22Rv1 (cell line): Measurements from ENCODE around the gene RNU1-2.
"Not testable (repeated sequence)": the region's sequence is repeated elsewhere in the genome, so short reads cannot be mapped to it uniquely, and the experiment has no call there.

Source experiments
- H3K27ac ChIP-seq: fragments of 450-650 bp; 2 replicates; pipeline ENCODE4 v1.5.1; 2017
- CTCF ChIP-seq: fragments of 450-650 bp; IDR thresholded peaks from 2 replicates; pipeline ENCODE4 v1.5.1; 2017; ENCODE audit warnings: mild to moderate bottlenecking
- ZFX ChIP-seq: fragments of 450-650 bp; IDR thresholded peaks from 2 replicates; pipeline ENCODE4 v1.6.1; 2017; ENCODE audit warnings: antibody characterized with exemption, borderline replicate concordance

Gene RNU1-2

GRCh38 chr1:16906873-16907272 lies 11.1 kb downstream of the RNU1-2 start:
- H3K27ac ChIP-seq = peak overlapping the region; percentile 100; the same call in 1 of the 2 replicates
- TF ChIP-seq CTCF = no peak
- TF ChIP-seq ZFX = no peak

- H3K27ac ChIP-seq = no peak overlapping the region
- TF ChIP-seq CTCF = no peak
- TF ChIP-seq ZFX = no peak
These were observed 12.3 kb downstream of the RNU1-2 start for GRCh38 chr1:16907870-16908758.

GRCh38 chr1:16911851-16912721 lies 16.3 kb downstream of the RNU1-2 start:
- peak; percentile 31 for TF ChIP-seq CTCF
- not testable (repeated sequence) for H3K27ac ChIP-seq

GRCh38 chr1:16912742-16913141 lies 17.0 kb downstream of the RNU1-2 start:
- not testable (repeated sequence) for H3K27ac ChIP-seq

- TF ChIP-seq CTCF (no peak), ZFX (no peak)
- H3K27ac ChIP-seq = peak overlapping the region; percentile 77
These were observed 17.5 kb downstream of the RNU1-2 start for GRCh38 chr1:16913181-16913832.

- H3K27ac ChIP-seq = peak overlapping the region; percentile 77
- TF ChIP-seq ZFX (no peak), CTCF (peak; percentile 30)
These were observed 18.3 kb downstream of the RNU1-2 start for GRCh38 chr1:16913833-16914662.

GRCh38 chr1:16914928-16915626 lies 19.3 kb downstream of the RNU1-2 start:
- not testable (repeated sequence) for H3K27ac ChIP-seq
